ENCODE results near the gene ABCC12.
"Not testable (repeated sequence)": the region's sequence is repeated elsewhere in the genome, so short reads cannot be mapped to it uniquely, and the experiment has no call there.

Gene ABCC12

DNA sequence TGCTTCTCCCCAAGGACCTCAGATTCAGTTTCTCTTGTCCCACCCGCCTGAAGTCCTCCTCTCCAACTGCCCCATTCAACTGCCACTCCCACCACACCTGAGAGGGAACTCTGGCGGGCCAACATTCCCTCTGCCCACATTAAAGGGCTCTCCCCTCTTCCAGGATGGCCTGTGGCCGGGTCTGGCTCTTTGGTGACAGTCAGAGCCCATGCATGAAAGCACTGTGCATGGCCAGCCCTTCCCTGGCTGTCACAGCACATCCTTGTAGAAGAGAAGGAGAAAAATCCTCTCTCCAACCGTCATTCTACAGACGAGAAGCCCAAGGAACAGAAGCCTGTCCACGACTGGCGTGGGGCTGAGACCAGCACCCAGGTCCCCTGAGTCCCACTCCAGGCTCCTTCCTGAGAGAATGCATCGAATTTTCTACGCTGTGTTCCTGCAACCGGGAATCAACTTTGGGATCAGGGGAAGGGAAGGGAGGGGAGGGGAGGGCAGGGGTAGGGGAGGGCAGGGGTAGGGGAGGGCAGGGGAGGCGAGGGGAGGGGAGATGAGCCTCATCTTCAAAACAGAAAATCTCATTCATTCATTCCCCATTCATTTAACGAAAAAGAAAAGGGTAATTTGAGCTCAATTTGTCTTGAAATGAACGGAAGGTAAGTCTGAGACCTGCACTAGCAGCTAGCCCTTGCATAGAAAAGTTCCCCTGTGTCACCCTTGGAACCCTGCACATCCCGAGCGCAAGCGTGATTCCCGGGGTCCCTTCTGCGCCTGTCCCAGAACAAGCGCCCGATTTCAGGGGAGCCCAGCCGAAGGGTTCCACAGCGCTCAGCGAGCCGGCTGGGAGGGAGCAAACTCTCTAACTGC lies at the start of gene ABCC12:
Gene ABCC12, minus strand, starts transcription at position 68 of the 864 bp plus-strand sequence. CDS start 9,569 bp downstream, outside the sequence.
- peaks cover 18% of the 10 kb centered on the region for H3K4me1 Mint-ChIP-seq (ENCODE audit: low read depth)
- no peaks in the 10 kb centered on the region for H3K36me3 Mint-ChIP-seq (ENCODE audit: low read depth)
- peaks cover 9% of the 10 kb centered on the region for H3K27me3 Mint-ChIP-seq (ENCODE audit: low read depth)
- no peak within 1 kb of the TSS for H3K4me3 Mint-ChIP-seq
- H3K27ac Mint-ChIP-seq: no peak within 1 kb of the TSS
- H3K9me3 Mint-ChIP-seq: no peaks in the 10 kb centered on the region

DNA sequence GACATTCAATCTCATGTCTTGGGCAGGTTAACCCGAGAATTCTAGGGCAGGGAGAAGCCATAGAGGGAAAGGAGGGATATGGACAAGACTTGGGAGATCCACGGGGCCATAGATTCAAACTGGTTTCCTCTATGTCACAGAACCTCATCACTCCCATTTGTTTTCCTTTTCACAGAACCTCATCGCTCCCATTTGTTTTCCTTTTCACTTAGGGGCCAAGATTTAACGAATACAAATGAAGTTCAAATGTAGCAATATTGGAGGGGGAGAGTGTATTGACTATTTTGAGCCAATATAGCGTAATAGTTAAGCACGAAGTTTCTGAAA lies 49.0 kb upstream of the ABCC12 start:
- Mint-ChIP-seq H3K4me1 (ENCODE audit: low read depth) (no peaks in the 10 kb centered on the region), H3K4me3 (no peak overlapping the region), H3K27me3 (ENCODE audit: low read depth) (peaks cover 5% of the 10 kb centered on the region), H3K9me3 (no peaks in the 10 kb centered on the region), H3K36me3 (ENCODE audit: low read depth) (no peaks in the 10 kb centered on the region), H3K27ac (no peak overlapping the region)

DNA sequence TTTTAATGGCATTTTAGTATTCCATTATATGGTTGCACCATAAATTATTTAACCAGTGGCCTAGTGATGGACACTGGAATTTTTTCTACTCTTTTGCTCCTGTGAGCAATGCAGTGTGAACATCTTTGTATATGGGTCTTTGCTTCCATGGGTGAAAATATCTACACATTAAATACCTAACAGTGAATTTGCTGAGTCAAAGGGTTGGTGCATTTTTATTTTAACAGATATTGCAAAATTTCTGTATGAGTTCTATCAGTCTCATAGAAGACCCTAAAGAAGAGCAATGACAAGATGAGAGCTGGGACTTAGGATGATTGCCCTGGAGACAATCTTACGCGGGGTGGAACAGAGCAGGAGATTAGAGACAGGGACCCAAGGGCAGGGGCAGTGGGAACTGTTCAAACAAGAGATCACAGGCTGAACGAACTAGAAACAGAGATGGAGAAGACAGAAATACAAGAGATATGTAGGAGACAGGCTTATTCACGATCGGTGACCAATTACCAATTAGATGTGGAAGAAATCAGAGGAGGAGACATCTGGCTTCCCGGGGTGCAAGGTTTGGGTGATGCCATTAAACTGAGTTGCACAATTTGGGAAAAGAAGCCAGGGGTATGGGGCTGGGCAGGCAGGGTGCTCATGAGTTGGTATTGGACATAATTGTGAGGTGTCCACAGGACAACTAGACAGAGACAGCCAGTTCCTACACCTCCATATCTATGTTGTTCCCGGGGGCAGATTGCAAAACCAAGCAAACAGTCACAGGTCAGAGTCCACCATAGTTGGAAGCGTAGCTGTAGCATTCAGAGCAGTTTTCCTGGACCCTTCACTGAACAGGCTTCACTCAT lies 48.4 kb upstream of the ABCC12 start:
- H3K4me3 Mint-ChIP-seq: no peak overlapping the region
- H3K9me3 Mint-ChIP-seq: no peaks in the 10 kb centered on the region
- H3K27me3 Mint-ChIP-seq (ENCODE audit: low read depth): peaks cover 5% of the 10 kb centered on the region
- no peak overlapping the region for H3K27ac Mint-ChIP-seq
- H3K4me1 Mint-ChIP-seq (ENCODE audit: low read depth): no peaks in the 10 kb centered on the region
- H3K36me3 Mint-ChIP-seq (ENCODE audit: low read depth): no peaks in the 10 kb centered on the region

DNA sequence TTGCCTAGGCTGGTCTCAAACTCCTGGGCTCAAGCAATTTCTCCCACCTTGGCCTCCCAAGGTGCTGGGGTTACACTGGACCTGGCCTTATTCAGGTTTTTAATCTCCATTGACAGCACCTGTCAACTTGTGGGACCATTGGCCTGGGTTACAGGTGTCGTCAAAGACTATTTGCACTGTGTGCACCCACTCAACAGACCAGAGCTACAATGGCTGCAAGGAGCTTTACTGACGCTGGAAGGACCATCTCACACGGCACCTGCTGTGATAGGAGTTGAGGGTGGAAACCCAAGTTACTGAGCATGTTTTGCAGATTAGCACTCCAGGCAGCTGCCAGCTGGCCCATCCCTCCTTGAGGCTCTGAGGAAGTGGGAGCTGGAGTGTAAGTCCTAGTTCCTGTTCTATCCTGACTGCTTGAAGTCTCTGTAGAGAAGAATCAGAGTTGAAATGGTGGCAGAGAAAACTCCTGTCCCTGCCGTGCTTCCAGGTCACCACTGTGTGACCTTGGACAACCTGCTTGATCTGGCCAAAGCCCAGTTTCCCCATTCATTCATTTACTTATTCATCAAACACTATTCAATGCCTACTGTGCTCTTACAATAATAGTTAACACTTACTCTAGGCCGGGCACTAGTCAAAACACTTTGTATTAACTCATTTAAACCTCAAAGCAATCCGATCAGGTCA lies 45.9 kb upstream of the ABCC12 start:
- no peaks in the 10 kb centered on the region for H3K4me1 Mint-ChIP-seq (ENCODE audit: low read depth)
- H3K27ac Mint-ChIP-seq: no peak overlapping the region
- H3K27me3 Mint-ChIP-seq (ENCODE audit: low read depth): peaks cover 5% of the 10 kb centered on the region
- H3K9me3 Mint-ChIP-seq: no peaks in the 10 kb centered on the region
- no peaks in the 10 kb centered on the region for H3K36me3 Mint-ChIP-seq (ENCODE audit: low read depth)
- H3K4me3 Mint-ChIP-seq: no peak overlapping the region

DNA sequence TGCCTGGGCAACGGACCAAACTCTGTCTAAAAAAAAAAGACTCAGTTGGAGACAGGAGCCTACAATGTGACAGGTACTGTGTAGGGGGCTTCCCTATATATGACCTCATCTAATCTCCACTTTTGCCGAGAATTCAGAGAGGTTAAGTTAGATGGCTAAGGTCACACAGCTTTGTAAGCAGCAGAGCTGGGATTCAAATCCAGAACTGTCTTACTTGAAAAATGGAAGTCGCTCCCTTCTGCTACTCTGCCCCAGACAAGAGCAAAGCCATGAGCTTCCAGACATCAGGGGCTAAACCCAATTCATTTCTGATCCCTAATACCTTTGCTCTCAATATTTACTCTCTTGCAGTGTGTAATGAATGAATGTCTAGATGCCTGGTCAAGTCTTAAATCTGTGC lies 41.5 kb upstream of the ABCC12 start:
- Mint-ChIP-seq H3K4me1 (ENCODE audit: low read depth) (no peaks in the 10 kb centered on the region), H3K27me3 (ENCODE audit: low read depth) (peaks cover 5% of the 10 kb centered on the region), H3K4me3 (no peak overlapping the region), H3K27ac (no peak overlapping the region), H3K36me3 (ENCODE audit: low read depth) (no peaks in the 10 kb centered on the region), H3K9me3 (no peaks in the 10 kb centered on the region)

DNA sequence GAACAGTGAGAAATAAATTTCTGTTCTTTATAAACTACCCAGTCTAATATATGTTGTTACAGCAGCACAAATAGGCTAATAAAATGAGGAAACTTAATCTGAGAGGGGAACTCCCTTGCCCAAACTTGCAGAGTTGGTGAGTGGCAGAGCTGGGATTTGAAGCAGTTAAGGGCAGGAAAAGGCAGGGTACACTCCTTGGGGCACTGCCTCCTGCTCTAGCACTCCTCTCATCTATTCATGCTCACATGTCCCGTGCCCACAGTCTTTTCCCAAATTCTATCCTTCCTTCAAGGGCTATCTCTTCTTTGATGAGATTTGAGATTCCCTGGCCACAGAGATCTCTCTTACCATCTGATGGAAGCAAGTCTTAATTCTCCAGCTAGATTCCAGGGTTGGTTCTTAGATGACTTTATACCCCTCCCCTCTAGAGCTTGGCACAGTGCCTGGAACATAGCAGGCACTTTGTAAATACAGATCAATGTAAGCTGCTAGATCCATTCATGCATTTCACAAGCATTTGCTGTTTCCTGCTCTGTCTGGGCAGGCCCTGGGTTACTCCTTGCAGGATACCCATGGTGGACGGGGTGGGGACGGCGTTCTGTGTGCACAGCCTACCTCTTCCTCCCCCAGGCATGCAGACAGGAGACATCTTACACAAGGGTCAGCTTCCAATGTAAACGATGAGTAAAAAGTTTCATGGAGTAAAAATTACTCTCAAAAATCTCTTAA lies 39.2 kb upstream of the ABCC12 start:
- Mint-ChIP-seq H3K9me3 (no peaks in the 10 kb centered on the region), H3K27me3 (ENCODE audit: low read depth) (peaks cover 3% of the 10 kb centered on the region), H3K4me1 (ENCODE audit: low read depth) (peaks cover 1% of the 10 kb centered on the region), H3K4me3 (no peak overlapping the region), H3K27ac (no peak overlapping the region), H3K36me3 (ENCODE audit: low read depth) (no peaks in the 10 kb centered on the region)

DNA sequence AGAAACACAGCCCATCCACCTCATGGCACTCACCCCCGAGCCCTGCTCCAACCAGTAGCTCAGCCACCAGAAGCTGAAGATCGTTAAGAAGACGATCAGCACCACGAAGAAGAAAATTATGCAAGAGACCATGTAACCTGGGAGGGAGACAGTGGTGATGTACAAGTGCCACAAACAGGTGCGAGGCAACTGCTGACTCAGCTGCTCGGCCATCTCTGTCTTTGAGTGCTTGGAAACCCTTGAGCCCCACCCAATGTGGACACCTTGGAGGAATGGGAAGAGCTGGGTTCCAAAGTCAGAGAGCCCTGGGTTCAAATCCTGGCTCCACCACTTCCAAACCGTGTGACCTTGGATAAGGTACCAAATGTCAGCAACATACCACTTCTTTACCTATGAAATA lies 38.1 kb upstream of the ABCC12 start:
- no peak overlapping the region for H3K4me3 Mint-ChIP-seq
- no peaks in the 10 kb centered on the region for H3K9me3 Mint-ChIP-seq
- H3K27me3 Mint-ChIP-seq (ENCODE audit: low read depth): peaks cover 3% of the 10 kb centered on the region
- no peaks in the 10 kb centered on the region for H3K36me3 Mint-ChIP-seq (ENCODE audit: low read depth)
- H3K4me1 Mint-ChIP-seq (ENCODE audit: low read depth): peaks cover 6% of the 10 kb centered on the region
- H3K27ac Mint-ChIP-seq: no peak overlapping the region

DNA sequence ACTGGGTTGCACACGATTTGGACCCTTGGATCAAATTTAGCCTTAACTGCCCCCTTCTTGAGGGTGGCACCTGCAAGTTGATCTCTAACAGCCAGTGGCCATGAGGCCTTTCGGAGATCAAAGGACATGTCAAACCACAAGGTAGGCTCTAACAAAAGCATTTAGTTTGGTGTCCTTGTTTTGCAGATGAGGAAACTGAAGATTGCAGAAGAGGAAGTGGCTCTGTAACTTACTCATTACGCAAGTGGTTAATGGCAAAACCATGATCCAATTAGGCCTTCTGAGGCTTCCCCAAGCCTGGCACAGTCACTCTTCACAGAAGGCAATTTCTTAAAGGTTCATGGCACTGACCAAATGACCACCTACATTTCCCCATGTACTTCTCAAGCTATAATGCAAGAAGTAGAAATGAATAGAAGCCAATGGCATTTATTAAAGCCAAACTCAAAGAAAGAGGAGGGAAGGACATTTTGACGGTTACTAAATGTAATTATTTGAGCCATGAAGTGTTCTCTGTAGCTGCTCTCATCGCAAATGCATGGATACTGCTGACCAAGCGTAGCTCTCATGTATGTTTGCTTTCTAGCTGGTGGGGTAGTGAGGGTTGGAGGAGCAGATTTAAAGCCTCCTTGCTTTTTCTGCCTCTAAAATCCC lies 32.8 kb upstream of the ABCC12 start:
- no peak overlapping the region for H3K27ac Mint-ChIP-seq
- H3K4me3 Mint-ChIP-seq: no peak overlapping the region
- no peaks in the 10 kb centered on the region for H3K36me3 Mint-ChIP-seq (ENCODE audit: low read depth)
- peaks cover 15% of the 10 kb centered on the region for H3K4me1 Mint-ChIP-seq (ENCODE audit: low read depth)
- peaks cover 3% of the 10 kb centered on the region for H3K27me3 Mint-ChIP-seq (ENCODE audit: low read depth)
- H3K9me3 Mint-ChIP-seq: no peaks in the 10 kb centered on the region

DNA sequence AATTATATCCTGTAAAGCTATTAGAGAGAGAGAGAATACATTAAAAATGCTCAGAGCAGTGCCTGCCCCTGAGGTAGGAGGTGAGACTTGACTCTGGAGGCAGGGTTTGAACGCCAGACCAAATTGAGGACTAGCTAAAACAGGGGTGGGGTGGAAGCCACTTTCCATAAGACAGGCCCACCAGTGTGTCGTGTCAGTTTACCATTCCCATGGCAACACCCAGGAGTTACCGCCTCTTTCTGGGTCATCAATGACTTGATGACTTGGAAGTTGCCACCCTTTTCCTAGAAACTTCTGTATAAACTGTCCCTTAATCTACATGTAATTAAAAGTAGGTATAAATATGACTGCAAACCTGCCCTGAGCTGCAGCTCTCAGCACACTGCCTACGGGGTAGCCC lies 32.0 kb upstream of the ABCC12 start:
- Mint-ChIP-seq H3K36me3 (ENCODE audit: low read depth) (no peaks in the 10 kb centered on the region), H3K4me3 (no peak overlapping the region), H3K27ac (no peak overlapping the region), H3K27me3 (ENCODE audit: low read depth) (peaks cover 3% of the 10 kb centered on the region), H3K4me1 (ENCODE audit: low read depth) (peaks cover 15% of the 10 kb centered on the region), H3K9me3 (no peaks in the 10 kb centered on the region)

DNA sequence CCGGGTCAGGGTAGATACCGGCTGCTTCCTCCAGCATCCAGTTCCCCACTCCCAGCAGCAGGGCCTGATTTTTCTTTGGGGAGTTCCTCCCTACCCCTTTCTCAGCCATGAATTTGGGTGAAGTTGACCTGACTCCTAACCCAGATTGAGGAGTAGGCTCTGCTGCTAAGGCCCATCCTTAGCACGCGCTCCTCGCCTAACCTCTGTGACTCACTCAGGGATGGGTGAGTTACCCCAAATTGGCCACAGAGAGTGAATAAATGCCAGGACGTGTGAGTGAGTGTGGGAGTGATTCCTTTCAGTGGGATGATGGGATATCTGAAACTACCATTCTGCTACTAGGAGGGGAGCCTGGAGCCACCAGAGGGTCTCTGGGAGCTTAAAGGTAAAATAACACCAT lies 28.9 kb upstream of the ABCC12 start:
- H3K4me1 Mint-ChIP-seq (ENCODE audit: low read depth): peaks cover 12% of the 10 kb centered on the region
- no peak overlapping the region for H3K27ac Mint-ChIP-seq
- no peaks in the 10 kb centered on the region for H3K9me3 Mint-ChIP-seq
- no peaks in the 10 kb centered on the region for H3K27me3 Mint-ChIP-seq (ENCODE audit: low read depth)
- no peak overlapping the region for H3K4me3 Mint-ChIP-seq
- H3K36me3 Mint-ChIP-seq (ENCODE audit: low read depth): no peaks in the 10 kb centered on the region

DNA sequence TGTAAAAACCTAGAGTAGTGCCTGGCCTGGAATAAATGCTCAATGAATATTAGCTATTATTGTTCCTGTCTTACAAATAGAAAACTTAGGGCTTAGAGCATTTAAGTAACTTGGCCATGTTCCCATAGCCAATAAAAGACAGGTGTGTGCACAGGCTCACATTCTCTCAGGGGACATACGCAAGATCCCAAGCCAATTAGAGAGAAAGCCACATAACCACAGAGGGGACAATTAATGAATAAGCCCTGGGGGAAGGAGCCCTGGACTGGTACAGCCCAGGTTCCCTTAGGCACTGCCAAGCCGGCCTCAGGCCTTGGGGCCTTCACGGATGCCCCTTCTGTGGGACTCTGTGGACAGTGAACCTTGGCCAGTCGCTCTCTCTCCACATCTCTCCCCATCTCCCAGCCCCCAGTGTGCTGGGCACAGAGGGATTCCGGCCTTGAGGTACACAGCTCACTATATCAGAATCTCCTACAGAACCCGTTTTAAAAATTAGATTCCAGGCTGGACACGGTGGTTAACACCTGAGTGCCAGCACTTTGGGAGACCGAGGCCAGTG lies 27.3 kb upstream of the ABCC12 start:
- Mint-ChIP-seq H3K27ac (no peak overlapping the region), H3K36me3 (ENCODE audit: low read depth) (no peaks in the 10 kb centered on the region), H3K27me3 (ENCODE audit: low read depth) (no peaks in the 10 kb centered on the region), H3K9me3 (no peaks in the 10 kb centered on the region), H3K4me1 (ENCODE audit: low read depth) (peaks cover 2% of the 10 kb centered on the region), H3K4me3 (no peak overlapping the region)

DNA sequence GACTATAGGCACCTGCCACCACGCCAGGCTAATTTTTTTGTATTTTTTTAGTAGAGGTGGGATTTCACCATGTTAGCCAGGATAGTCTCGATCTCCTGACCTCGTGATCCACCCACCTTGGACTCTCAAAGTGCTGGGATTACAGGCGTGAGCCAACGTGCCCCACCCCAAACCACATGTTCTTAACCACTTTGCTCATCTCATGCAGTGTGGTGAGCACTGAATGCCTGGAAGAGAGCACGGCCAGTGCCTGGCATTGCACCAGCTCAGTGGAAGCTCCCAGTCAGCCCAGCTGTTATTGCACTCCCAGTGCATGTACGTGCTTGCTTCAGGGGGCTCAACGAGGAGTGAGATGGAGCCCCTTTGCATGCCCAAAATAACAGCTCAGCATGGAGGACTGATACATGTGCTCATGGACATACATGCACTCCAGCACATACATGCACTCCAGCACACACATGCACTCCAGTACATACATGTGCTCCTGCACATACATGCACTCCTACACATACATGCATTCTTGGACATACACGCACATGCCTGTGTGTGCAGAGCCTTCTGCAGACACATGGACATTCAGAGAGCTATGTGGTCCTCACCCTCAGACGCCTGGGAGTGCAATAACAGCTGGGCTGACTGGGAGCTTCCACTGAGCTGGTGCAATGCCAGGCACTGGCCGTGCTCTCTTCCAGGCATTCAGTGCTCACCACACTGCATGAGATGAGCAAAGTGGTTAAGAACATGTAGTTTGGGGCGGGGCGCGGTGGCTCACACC lies 26.1 kb upstream of the ABCC12 start:
- not testable (repeated sequence) for H3K4me3 Mint-ChIP-seq; H3K9me3 Mint-ChIP-seq; H3K27me3 Mint-ChIP-seq (ENCODE audit: low read depth); H3K36me3 Mint-ChIP-seq (ENCODE audit: low read depth); H3K4me1 Mint-ChIP-seq (ENCODE audit: low read depth); H3K27ac Mint-ChIP-seq

DNA sequence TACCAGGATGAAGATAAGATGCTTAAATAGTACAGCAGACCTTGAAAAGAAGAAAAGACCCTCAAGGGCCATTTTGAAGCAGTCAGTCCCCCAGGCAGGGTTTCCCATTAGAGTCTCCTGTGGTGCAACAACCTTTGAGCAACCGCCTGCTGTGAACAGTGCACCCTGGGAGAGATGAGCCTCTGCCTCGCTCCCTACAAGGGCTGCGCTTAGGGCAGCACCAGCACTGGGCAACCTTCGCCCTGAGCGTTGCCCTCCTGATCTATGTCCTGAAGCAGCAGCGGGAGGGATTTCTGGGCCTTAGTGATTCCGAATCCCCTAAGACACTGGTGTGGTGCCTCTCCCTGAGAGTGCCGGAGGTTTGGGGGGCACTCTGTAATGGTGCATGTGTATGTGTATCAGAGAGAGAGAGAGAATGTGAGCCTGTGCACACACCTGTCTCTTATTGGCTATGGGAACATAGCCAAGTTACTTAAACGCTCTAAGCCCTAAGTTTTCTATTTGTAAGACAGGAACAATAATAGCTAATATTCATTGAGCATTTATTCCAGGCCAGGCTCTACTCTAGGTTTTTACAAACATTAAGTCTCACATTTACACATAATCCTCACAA lies 25.2 kb upstream of the ABCC12 start:
- no peaks in the 10 kb centered on the region for H3K36me3 Mint-ChIP-seq (ENCODE audit: low read depth)
- H3K9me3 Mint-ChIP-seq: no peaks in the 10 kb centered on the region
- H3K27me3 Mint-ChIP-seq (ENCODE audit: low read depth): peaks cover 8% of the 10 kb centered on the region
- no peaks in the 10 kb centered on the region for H3K4me1 Mint-ChIP-seq (ENCODE audit: low read depth)
- no peak overlapping the region for H3K27ac Mint-ChIP-seq
- no peak overlapping the region for H3K4me3 Mint-ChIP-seq
